ENCODE data around the gene SOD2.
A peak's percentile ranks its signal among the peaks of the same experiment; 100 is the strongest.
"Not testable (repeated sequence)": the region's sequence is repeated elsewhere in the genome, so short reads cannot be mapped to it uniquely, and the experiment has no call there.

The SOD2 gene

DNA sequence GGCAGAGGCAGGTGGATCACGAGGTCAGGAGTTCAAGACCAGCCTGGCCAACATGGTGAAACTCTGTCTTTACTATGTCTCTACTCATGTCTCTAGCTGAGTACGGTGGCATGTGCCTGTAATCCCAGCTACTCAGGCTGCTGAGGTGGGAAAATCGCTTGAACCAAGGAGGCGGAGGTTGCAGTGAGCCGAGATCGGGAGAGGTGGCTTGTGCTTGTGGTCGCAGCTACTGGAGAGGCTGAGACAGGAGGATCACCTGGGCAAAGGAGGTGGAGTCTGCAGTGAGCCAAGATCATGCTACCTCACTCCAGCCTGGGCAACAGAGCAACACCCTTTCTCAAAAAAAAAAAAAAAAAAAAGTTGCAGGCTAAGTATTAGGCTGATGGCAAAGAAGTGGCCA lies 26.2 kb upstream of the SOD2 start:
- in situ Hi-C loops (cut with HindIII; ENCODE audit: low pct_ligation_motif_present, low pct_unique_long_range_greater_than_20kb, low sequenced_read_pairs), result no loop called here
- DNase-seq, result no peak

DNA sequence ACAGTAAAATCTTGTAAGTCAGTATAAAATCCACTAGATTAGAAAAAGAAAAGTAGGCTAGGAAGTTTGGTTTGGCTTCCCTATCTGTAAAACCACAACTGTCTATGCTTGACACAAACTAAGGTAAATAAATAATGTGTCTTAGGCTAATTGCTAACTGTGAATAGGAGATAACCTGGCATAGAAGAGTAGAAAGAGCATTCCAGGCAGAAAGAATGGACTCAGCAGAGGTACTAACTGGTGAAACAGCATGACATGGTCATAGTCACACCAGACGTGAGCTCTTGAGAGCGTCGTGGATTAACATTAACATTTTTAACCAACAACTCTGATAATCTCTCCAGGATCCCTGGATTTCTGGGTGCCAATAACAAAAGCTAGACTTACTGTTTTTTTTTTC lies 25.6 kb upstream of the SOD2 start:
- DNase-seq, result no peak
- in situ Hi-C loops (cut with HindIII; ENCODE audit: low pct_ligation_motif_present, low pct_unique_long_range_greater_than_20kb, low sequenced_read_pairs), result no loop called here

DNA sequence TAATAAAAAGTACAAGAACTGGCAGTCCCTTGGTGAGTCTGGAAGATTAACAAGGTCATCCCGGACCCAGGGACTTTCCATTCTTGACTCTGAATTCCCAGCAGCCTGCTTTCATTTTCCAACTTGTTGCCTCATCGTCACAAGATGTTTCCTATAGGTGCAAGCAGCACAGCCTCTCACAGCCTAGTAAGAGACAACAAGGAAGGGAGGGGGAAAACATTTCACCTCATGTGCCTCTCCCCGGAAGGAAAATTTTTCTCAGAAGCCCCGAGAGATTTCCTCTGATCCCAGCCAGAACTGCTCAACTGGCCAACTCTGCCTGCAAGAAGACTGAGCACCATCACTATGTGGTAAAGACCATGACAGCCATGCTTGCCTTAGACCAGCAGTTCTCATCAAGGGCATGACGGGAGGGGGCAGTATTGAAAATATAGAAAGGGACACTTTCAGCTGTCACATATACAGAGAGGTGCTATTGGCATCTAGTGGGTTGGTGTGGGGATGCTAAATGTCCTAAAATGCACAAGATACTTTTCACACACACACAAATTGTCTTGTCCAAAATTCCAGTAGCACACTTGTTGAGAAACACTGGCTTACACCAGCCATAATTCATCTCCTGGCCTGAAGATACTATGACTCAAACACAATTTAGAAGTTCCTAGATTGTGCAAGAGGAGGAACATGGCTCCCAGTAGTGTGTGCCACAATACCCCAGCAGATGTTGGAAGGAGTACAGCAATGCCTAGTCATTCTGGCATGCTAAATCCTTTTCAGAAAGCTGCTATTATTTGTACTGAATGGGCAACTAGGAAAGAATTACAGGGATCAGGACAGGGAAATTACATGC lies 23.4 kb upstream of the SOD2 start:
- peak; percentile 22 for DNase-seq
- in situ Hi-C loops (cut with HindIII; ENCODE audit: low pct_ligation_motif_present, low pct_unique_long_range_greater_than_20kb, low sequenced_read_pairs), result no loop called here

DNA sequence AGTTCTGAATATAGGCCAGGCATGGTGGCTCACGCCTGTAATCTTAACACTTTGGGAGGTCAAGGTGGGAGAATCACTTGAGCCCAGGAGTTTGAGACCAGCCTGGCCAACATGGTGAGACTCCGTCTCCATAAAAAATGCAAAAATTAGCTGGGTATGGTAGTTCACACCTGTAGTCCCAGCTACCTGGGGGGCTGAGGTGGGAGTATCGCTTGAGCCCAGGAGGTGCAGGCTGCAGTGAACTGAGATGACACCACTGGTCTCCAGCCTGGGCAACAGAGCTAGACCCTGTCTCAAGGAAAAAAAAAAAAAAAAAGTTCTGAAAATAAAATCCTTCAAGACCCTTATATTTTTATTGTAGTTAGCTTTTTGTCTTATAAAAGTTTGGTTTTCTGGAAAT lies 22.6 kb upstream of the SOD2 start:
- in situ Hi-C loops (cut with HindIII; ENCODE audit: low pct_ligation_motif_present, low pct_unique_long_range_greater_than_20kb, low sequenced_read_pairs), result no loop called here
- DNase-seq, result no peak

DNA sequence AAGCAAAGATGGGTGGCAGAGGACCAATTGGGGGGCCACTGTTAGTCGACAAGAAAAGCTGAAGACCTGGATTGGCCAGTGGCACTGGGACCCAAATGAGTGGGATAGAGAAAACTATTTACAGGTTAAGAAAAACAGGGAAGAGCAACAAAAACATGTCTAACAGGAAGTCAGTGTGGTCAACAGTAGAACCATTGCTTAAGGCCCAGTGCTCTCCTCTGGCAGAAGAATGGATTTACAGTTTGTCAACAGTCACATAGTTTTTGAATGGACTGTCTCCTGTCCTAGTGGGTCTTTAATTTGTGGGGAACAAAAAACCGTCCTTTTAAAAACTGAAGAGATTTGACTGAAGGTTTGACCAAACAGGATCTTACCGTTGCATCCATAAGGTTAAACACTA lies 22.1 kb upstream of the SOD2 start:
- in situ Hi-C loops (cut with HindIII; ENCODE audit: low pct_ligation_motif_present, low pct_unique_long_range_greater_than_20kb, low sequenced_read_pairs), result no loop called here
- no peak for DNase-seq

DNA sequence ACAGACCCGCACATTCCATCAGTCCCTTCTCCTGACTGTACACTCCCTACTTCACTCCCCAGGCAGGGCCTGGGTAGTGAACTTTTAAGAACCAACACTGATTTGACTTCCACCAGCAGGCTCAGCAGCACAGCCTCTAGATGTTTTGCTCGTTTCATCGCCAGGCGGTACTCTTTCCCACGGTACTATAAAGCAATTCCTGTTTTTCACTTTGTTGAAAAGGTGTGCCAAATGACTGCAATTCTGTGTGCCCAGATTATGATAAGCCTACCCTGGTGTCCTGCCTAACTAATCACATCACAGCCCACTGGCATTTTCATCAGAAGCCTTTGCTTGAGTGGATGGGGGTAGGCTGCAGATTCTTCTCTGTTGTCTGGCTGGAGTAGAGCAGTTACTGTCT lies 21.4 kb upstream of the SOD2 start:
- in situ Hi-C loops (cut with HindIII; ENCODE audit: low pct_ligation_motif_present, low pct_unique_long_range_greater_than_20kb, low sequenced_read_pairs), result no loop called here

DNA sequence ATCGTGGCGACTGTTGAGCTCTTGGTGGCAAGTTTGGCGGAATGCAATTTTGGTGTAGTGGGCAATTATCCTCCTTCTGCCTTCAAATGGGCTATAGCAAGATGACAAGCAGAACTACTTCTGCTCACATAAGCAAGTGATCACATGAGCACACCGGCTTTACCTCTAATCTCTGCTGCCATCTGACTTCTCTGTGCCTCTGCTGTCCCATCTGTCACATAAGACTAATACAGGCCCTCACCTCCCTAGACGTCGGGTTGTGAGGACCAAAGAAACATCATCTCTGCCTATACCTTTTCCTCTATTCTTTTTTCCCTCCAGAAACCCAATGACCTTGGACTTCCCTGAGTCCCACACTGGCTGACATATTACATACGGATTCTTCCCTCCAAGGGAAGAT lies 20.9 kb upstream of the SOD2 start:
- in situ Hi-C loops (cut with HindIII; ENCODE audit: low pct_ligation_motif_present, low pct_unique_long_range_greater_than_20kb, low sequenced_read_pairs), result no loop called here
- DNase-seq, result no peak

More for the DNA sequence above, 21.4 kb upstream of the SOD2 start:
- DNase-seq, result no peak

DNA sequence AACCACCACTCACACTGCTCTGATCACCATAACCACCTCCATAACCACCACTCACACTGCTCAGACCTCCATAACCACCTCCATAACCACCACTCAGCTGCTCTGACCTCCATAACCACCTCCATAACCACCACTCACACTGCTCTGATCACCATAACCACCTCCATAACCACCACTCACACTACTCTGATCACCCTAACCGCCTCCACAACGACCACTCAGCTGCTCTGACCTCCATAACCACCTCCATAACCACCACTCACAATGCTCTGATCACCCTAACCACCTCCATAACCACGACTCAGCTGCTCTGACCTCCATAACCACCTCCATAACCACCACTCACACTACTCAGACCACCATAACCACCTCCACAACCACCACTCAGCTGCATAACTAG lies 19.3 kb upstream of the SOD2 start:
- DNase-seq; in situ Hi-C loops (cut with HindIII; ENCODE audit: low pct_ligation_motif_present, low pct_unique_long_range_greater_than_20kb, low sequenced_read_pairs): not testable (repeated sequence)

DNA sequence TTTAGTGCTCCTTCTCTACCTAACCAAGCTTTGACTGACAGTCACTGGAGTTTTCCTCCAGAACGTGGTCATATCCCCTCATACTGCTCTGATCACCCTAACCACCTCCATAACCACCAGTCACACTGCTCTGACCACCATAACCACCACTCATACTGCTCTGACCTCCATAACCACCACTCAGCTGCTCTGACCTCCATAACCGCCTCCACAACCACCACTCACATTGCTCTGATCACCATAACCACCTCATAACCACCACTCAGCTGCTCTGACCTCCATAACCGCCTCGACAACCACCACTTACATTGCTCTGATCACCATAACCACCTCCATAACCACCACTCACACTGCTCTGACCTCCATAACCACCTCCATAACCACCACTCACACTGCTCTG lies 17.6 kb upstream of the SOD2 start:
- in situ Hi-C loops (cut with HindIII; ENCODE audit: low pct_ligation_motif_present, low pct_unique_long_range_greater_than_20kb, low sequenced_read_pairs); DNase-seq: not testable (repeated sequence)

DNA sequence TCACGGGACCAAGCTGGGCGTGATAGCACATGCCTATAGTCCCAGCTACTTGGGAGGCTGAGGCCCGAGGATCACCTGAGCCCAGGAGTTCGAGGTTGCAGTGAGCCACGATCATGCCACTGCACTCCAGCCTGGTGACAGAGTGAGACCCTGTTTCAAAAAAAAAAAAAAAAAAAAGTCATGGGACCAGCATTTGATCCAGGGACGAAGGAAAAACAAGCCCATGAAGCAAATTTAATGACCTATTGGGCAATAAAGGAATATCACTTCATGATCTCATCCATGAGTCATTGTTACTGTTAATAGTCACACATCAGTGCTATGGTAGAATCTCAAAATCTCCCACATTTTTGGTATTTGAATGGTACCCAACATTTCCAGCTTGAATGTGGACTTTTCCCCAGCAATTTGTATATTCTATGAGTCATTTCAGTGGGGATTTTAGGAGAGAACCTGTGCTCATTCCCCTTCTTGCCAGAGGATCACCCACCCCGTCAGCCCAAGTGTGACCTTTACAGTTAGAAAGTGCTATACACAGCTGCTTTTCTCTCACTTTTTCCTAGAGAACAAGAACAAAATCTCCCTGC lies 8.5 kb upstream of the SOD2 start:
- in situ Hi-C loops (cut with HindIII; ENCODE audit: low pct_ligation_motif_present, low pct_unique_long_range_greater_than_20kb, low sequenced_read_pairs), result no loop called here
- peak; percentile 70 for DNase-seq

DNA sequence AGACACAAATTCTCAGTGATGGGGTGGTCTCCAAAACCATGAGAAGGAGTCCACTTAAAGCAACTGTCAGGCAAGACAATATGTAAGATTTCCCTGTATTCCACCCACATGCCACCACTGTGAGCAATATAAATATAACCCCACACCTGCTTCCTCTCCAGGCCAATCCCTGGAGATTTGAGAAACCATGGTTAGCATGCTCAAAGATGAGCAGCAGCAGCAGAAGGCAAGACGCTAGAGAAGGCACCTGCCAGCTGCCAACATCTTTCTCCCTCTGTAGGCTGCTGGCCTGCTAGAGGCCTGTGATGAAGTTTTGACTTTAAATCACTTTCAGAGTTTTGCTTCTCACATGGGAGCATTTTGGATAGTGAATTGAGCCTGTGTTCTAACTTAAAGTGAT lies 7.9 kb upstream of the SOD2 start:
- DNase-seq, result no peak
- in situ Hi-C loops (cut with HindIII; ENCODE audit: low pct_ligation_motif_present, low pct_unique_long_range_greater_than_20kb, low sequenced_read_pairs), result no loop called here

DNA sequence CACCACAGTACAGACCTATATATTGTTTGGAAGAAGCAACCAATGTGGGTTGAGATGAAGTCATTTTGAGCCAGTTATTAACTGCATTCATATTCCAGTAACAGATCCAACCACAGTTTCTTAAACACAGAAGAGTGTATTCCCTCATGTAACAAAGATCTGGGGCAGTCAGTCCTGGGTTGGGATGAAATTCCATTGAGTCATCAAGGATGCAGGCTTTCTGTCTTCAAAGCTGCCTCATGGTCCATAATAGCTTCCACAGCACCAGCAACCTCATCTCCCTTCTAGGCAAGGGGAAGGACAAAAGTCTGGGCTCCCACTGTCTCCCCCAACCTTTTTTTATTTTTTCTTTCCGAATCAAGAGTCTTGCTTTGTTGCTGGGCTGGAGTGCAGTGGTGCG lies 2.9 kb upstream of the SOD2 start:
- in situ Hi-C loops (cut with HindIII; ENCODE audit: low pct_ligation_motif_present, low pct_unique_long_range_greater_than_20kb, low sequenced_read_pairs), result no loop called here
- DNase-seq, result no peak

DNA sequence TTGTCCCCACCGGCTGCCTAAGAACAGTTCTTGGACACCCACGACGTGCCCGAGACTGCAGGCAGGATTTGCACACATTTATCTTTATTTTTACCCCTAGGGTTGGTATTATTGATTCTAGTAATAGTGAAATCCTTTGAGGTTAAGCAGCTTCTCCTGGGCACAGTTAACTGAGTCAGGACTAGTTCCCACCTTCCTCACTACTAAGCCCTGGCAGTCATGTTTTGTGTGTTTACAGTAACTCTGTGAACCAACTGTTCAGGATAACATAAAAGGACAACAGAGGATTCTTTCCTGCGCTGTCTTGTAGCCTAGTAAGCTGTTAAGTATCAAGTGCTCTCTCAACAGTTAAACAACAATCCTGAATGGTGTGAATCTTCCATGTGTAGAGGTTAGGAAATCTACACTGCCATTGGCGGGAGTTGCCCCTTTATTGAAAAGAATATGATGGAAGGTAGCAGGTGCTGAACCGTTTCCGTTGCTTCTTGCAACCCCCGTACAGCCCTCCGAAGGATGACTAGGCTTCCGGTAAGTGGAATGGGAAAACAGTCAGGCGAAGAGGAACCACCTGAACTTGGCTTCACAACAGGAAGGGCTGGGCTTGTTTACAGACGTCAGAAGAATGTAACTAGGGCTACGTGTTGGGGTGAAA lies 979 bp upstream of the SOD2 start:
- in situ Hi-C loops (cut with HindIII; ENCODE audit: low pct_ligation_motif_present, low pct_unique_long_range_greater_than_20kb, low sequenced_read_pairs), result no loop called here
- DNase-seq, result peak; percentile 48

DNA sequence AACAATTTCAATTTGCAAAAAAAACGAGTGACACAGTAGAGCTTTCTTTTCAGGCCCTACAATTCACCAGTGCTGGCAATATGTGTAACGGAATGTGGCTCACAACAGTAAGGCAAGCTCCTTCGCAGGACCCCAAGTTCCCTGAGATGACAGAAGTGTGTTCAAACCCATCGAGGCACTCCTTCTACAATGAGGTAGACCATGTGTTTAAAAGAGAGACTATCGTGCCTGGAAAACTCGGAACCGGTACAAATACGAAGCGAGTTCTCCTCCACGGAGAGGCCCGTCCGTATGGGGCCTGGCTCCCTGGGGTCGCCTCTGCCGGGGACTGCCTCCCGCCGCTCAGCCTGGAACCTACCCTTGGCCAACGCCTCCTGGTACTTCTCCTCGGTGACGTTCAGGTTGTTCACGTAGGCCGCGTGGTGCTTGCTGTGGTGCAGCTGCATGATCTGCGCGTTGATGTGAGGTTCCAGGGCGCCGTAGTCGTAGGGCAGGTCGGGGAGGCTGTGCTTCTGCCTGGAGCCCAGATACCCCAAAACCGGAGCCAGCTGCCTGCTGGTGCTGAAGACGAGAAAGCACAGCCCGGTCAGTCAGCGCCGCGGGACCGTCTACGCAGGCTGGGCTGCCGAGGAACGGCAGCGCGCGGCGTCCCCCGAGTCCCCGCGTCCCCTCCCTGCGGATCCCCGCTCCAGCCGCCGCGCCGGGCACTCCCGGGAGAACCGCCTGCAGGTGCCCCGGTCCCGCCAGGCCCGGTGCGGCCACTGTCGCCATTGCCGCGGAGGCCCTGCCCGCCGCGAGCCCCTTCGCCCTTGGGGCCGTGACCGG lies 526 bp downstream of the SOD2 start:
- in situ Hi-C loops (cut with HindIII; ENCODE audit: low pct_ligation_motif_present, low pct_unique_long_range_greater_than_20kb, low sequenced_read_pairs), result no loop called here
- peak; percentile 50 for DNase-seq

DNA sequence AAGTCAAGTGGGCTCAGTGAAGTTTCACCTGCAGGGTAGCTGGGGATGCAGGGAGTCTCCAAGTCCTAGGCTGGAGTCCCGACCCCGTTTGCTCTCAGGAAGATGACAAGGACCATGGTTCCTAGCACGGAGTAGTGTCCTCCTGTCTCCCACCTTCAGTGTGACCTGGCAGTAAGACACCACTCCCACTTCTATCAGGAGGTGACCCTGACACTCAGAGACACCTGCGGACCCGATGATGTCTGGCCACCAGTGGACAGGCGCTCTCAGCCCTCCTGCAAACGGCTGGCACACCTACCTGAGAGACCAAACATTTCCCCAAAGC lies 1.1 kb downstream of the SOD2 start:
- in situ Hi-C loops (cut with HindIII; ENCODE audit: low pct_ligation_motif_present, low pct_unique_long_range_greater_than_20kb, low sequenced_read_pairs), result no loop called here
- DNase-seq, result no peak

DNA sequence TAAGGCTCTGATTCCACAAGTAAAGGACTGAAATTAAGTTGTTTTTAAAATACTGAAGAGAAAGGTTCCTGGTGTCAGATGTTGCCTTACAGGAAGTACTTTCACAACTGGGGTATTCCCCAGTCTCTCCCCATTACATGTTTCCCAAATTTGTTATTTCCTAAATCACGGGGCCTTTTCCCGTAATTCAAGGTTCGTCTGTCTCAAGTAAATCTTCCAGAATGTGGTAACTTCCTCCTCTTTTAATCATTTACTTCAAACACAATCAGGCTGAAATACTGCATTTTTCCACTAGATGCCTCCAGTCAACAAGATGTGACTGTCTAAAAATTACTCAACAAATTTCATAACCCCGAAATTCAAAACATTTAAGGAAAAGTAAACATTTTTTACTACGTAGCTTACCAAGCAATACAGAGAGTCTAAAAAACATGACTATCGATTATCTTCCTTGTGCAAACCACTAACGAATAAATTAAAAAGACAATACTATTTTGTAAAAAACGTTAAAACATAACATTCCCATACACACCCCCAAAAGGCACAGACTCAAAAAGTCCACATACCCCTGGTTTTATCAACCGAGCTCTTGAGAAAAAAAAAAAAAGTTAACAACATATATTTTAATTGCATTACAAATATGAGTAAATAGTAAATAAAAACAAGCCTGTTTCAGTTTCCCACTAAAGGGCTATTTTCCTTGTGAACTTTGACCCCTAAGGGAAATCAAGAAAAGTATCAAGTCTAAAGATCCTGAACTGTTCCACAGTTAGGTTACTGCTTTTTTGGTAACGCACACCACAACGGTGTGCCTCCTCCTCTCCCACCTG lies 1.7 kb downstream of the SOD2 start:
- in situ Hi-C loops (cut with HindIII; ENCODE audit: low pct_ligation_motif_present, low pct_unique_long_range_greater_than_20kb, low sequenced_read_pairs), result no loop called here
- peak; percentile 86 for DNase-seq

DNA sequence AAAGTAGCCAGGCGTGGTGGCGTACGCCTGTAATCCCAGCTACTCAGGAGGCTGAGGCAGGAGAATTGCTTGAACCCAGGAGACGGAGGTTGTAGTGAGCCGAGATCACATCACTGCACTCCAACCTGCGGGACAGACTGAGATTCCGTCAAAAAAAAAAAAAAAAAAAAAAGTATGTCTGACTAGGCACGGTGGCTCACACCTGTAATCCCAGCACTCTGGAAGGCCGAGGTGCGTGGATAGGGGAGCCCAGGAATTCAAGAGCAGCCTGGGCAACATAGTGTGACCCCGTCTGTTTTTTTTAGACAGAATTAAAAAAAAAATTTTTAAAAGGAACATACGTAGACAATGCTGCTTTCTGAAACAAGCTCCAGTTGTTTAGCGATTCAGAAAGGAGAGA lies 2.9 kb downstream of the SOD2 start:
- in situ Hi-C loops (cut with HindIII; ENCODE audit: low pct_ligation_motif_present, low pct_unique_long_range_greater_than_20kb, low sequenced_read_pairs); DNase-seq: not testable (repeated sequence)

DNA sequence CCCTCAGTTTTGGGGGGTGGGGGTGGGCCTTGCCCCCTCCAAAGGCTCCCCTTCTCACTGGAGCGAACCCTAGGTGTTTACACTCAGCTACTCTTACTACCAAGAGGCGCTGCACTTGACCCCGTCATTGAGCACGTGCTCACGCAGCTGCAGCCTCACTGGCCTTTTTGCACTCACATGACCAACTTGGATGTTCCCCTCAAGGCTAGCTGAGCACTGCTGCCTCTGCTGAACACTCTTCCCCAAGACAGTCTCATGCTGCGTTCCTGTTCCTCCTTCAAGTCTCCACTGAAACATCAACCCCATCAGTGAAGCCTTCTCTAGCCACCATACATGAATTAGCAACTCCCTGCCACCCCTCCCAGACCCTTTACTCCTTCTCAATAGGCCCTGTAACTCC lies 4.0 kb downstream of the SOD2 start:
- in situ Hi-C loops (cut with HindIII; ENCODE audit: low pct_ligation_motif_present, low pct_unique_long_range_greater_than_20kb, low sequenced_read_pairs), result no loop called here

More for the DNA sequence above, 4.0 kb downstream of the SOD2 start:
- no peak for DNase-seq
